ENCODE data around the gene ANKRD42. TPM values are rescaled to one million over a fixed set of nuclear protein-coding genes. Genes with fewer than 3 reads are reported as not detected.

Gene ANKRD42
- total and polyA plus RNA-seq, 2 donors (not counting 3 experiments of a cell fraction or from before 2014, with no cell fraction given): 3.3 to 6.6 TPM

- BruUV-seq (replicated peaks): no TSS peak
- Histone ChIP-seq H3K79me2 (ENCODE audit: control insufficient read depth, insufficient read depth, low read length) (peaks cover 14% of the 10 kb centered on the region), H3K4me3 (replicated peaks in 1 of 3; ENCODE audit: insufficient read depth in 1 of 3, low read depth in 1 of 3, low read length in 3 of 3) (no peak overlapping the region), H3K27me3 (ENCODE audit: control insufficient read depth in 2 of 2, insufficient read depth in 2 of 2, low read length in 2 of 2) (no peaks in the 10 kb centered on the region), H3K9me1 (replicated peaks; ENCODE audit: control insufficient read depth, extremely low read depth, insufficient read depth, low read length) (no peaks in the 10 kb centered on the region), H3K27ac (ENCODE audit: insufficient read depth, low read depth, low read length) (no peak overlapping the region), H3K36me3 (ENCODE audit: control insufficient read depth in 2 of 2, extremely low read depth in 1 of 2, insufficient read depth in 2 of 2, low read length in 2 of 2) (peaks cover 13 to 34% of the 10 kb centered on the region in 2 experiments), H4K20me1 (replicated peaks; ENCODE audit: control insufficient read depth, extremely low read depth, insufficient read depth, low read length) (peaks cover 2% of the 10 kb centered on the region), H2AFZ (ENCODE audit: low read depth, low read length) (no peak overlapping the region), H3K9ac (replicated peaks; ENCODE audit: extremely low read depth, insufficient read depth, low read length) (no peak overlapping the region), H3K9me3 (replicated peaks; ENCODE audit: control insufficient read depth, insufficient read depth, low read length) (no peaks in the 10 kb centered on the region), H3K4me1 (ENCODE audit: control insufficient read depth, extremely low read depth, insufficient read depth, low read length) (no peaks in the 10 kb centered on the region), H3K4me2 (ENCODE audit: insufficient read depth, low read length) (no peak overlapping the region)
- ChIA-PET CTCF (interaction anchor here (0.6 to 1.1 kb wide), 3 partner anchors 9 to 315 kb away, joined by 3 read pairs; no protein-coding TSS in a partner anchor), POLR2A (no interaction called here)
- FAIRE-seq: no peak
- intact Hi-C loops (cut with micrococcal nuclease): no loop called here
- dilution Hi-C loops (cut with MboI; ENCODE audit: extremely low pct_ligation_motif_present, low sequenced_read_pairs): no loop called here
- no peak for DNase-seq (ENCODE audit: low read depth, low spot score)
- TF ChIP-seq GATA2 (IDR thresholded peaks at IDR 0.05; ENCODE audit: insufficient read depth, insufficient read length, low read depth, low read length) (no peak), FOS (IDR thresholded peaks at IDR 0.05; ENCODE audit: borderline replicate concordance, insufficient read depth, low read length) (no peak), EZH2 (IDR thresholded peaks at IDR 0.05; ENCODE audit: borderline replicate concordance, low read depth, low read length, severe bottlenecking) (no peak), POLR2A (IDR thresholded peaks at IDR 0.05; ENCODE audit: low read depth, low read length) (no peak), POLR2AphosphoS5 (IDR thresholded peaks at IDR 0.05; ENCODE audit: insufficient read depth, low read depth, low read length) (no peak), JUN (IDR thresholded peaks at IDR 0.05; ENCODE audit: borderline replicate concordance, insufficient read depth, insufficient read length, low read depth) (no peak), MYC (IDR thresholded peaks at IDR 0.05; ENCODE audit: low read depth, low read length) (no peak), CTCF (IDR thresholded peaks at IDR 0.05; ENCODE audit: extremely low read depth in 1 of 2, insufficient read depth in 1 of 2, low read depth in 1 of 2, low read length in 2 of 2) (no peak), MAX (IDR thresholded peaks at IDR 0.05; ENCODE audit: insufficient read depth, insufficient read length) (no peak)
Measured at GRCh38 chr11:83181815-83182214, 11.7 kb upstream of the ANKRD42 start.
